T-helper 2 cell treated with Interferon-gamma antibody and Interleukin-4, amounts not matched to agents 100 ng/mL and 5 ng/mL, for 36 hours (primary cell): ENCODE data around the gene ERG28. TPM values are rescaled to one million over a fixed set of nuclear protein-coding genes. Genes with fewer than 3 reads are reported as not detected.

Source experiments
- intact Hi-C: fragments of 100-400 bp; cut with micrococcal nuclease; formaldehyde crosslinking; loops from one replicate; pipeline ENCODE4 v1.15.1; 2023
- total RNA-seq: library from RNA; stranded (reverse); gene quantifications from 2 replicates; pipeline ENCODE4 v1.2.3, GENCODE V29; 2022

The ERG28 gene
- total RNA-seq, 1 donor from 2014 or later, result 15.6 TPM

GRCh38 chr14:75660238-75660629, 442 bp downstream of the ERG28 start:
- intact Hi-C loops, result loop anchor here (2.0 to 5.0 kb wide), 5 partner anchors 137 to 947 kb away; partner anchors contain the start of genes AREL1, BATF, FCF1 and GPATCH2L

DNA sequence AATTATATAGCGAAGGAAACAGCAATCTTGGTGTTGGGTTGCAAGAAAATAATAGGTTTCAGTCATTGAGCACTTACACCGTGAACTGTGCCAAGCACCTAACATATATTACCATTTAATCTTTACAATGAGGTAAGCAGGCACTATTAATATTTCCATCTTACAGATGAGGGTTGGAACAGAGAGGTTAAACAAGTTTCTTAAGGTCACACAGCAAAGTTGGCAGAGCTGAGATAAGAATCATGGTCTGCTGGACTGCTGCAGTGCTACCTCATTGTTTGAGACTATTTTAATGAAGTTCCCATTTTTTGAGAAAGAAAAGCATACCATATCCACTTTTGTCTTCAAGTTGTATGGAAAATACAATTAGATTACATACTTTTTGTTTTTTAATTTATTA, 1.7 kb downstream of the ERG28 start:
- intact Hi-C loops, result no loop called here

- intact Hi-C loops, result no loop called here
Observed at GRCh38 chr14:75657331-75657730, 3.3 kb downstream of the ERG28 start.

DNA sequence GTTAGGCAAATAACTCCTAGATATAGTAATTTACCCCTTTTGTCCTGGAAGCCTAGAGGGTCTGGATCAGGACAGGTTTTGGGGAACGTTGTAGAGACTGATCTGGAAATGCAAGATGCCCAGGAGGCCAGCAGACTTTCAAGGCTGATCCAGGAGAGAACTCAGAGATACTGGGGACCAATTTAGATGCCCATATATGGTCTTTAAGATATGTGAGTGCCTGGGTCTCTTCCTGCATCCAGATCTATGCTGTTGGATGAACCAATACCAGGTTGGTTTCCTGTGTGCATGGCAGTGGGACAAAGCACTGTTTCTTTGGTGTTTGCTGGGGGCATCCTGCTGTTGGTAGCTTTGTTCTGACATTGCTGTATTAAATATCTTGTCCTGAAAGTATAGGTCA, 5.4 kb downstream of the ERG28 start:
- intact Hi-C loops, result no loop called here

- intact Hi-C loops, result loop anchor here (1.0 kb wide), 2 partner anchors 77 to 347 kb away; no protein-coding TSS in a partner anchor
Observed at GRCh38 chr14:75654127-75654732, 6.4 kb downstream of the ERG28 start.

GRCh38 chr14:75653563-75653962, 7.1 kb downstream of the ERG28 start:
- intact Hi-C loops, result no loop called here

- intact Hi-C loops, result no loop called here
Observed at GRCh38 chr14:75650253-75651058, 10.2 kb downstream of the ERG28 start.

DNA sequence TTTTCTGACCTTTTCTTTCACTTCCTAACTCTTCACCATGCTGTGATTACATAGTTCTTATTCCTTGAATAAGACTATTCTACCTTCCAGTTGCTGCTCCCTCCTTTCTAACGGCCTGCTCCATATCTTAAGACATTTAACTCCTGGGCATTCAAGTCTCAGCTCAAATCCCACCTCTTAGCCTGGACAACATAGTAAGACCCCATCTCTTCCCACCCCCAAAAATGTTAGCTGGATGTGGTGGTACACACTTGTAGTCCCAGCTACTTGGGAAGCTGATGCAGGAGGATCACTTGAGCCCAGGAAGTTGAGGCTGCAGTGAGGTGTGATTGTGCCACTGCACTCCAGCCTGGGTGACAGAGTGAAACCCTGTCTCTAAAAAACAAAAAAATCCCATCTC, 10.9 kb downstream of the ERG28 start:
- intact Hi-C loops, result no loop called here

- intact Hi-C loops, result no loop called here
Observed at GRCh38 chr14:75649337-75649736, 11.3 kb downstream of the ERG28 start.

- intact Hi-C loops, result no loop called here
Observed at GRCh38 chr14:75648066-75648838, 12.4 kb downstream of the ERG28 start.

DNA sequence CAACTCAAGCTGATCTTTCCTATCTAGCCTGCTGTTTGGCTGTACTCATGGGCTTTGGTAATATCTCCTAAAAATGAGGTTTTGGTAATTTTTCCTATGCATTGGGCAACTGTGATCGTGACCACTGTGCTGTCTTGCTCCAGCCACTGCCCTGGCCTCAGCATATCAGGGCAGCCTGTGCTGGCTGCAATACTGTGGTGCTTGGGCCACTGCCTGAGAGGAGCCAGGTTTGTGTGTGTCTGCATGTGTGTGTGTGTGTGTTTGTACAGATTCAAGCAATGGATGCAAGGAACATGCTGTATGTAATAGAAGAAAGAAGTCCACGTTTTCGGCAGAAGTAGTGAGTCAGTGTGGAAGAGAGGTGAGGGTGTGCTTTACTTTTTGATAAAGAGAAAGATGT, 13.0 kb downstream of the ERG28 start:
- intact Hi-C loops, result no loop called here

DNA sequence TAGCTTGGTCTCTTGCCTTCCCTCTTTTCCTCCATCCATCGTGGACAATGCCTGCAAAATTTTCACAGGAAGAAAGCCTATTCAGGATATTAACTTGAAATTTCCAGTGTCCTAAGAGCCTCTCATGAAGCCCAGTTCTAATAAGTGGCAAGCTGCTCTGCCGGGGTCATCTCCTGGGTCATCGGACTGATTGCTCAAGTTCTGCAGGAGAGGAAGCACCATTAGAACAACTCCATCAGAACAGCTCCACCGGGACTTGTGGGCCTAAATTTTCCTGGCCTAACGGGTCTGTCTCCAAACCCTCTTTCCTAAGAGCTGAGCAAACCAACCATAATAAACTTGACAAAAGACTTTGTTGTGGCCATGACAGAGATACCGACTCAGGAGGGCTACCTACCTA, 13.9 kb downstream of the ERG28 start:
- intact Hi-C loops, result no loop called here

GRCh38 chr14:75645056-75645455, 15.6 kb downstream of the ERG28 start:
- intact Hi-C loops, result no loop called here

DNA sequence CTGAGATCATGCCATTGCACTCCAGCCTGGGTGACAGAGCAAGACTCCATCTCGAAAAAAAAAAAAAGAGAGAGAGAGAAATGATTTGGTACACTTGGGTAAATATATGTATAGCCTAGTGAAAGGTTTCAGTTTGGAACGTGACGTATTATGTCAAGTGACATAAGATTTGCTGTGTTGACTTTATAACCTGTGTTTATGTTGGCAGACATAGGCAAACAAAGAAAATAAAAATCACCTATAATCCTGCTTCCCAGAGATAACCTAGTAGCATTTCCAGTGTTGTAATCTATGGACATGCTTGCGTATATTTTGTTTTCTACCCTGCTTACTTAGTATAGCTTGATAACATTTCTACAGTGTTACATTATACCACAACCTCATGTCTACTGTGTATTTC, 16.7 kb downstream of the ERG28 start:
- intact Hi-C loops, result no loop called here

- intact Hi-C loops, result no loop called here
Observed at GRCh38 chr14:75640876-75641275, 19.8 kb downstream of the ERG28 start.

- intact Hi-C loops, result no loop called here
Observed at GRCh38 chr14:75636100-75636692, 24.5 kb downstream of the ERG28 start.

GRCh38 chr14:75634848-75635247, 25.8 kb downstream of the ERG28 start:
- intact Hi-C loops, result no loop called here

DNA sequence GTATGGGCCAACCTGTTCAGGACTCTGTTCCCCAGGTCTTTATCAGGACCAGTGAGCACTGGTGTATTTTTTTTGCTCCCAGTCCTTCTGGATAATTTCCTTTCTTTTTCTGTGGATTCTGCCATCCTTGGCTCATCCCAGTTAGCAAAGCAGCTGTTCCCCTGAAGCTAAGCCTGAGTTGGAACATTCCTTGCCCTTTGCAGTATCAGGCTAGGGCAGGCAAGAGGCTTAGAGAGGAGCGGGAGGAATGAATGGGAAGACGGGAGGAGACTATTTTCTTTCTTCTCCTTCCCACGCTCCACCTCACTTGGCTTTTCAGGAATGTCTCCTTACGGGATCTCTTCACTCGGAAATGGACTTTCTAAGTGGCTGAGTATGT, 29.2 kb downstream of the ERG28 start:
- intact Hi-C loops, result no loop called here

- intact Hi-C loops, result no loop called here
Observed at GRCh38 chr14:75630695-75631452, 29.8 kb downstream of the ERG28 start.

GRCh38 chr14:75628816-75629215, 31.9 kb downstream of the ERG28 start:
- intact Hi-C loops, result no loop called here

DNA sequence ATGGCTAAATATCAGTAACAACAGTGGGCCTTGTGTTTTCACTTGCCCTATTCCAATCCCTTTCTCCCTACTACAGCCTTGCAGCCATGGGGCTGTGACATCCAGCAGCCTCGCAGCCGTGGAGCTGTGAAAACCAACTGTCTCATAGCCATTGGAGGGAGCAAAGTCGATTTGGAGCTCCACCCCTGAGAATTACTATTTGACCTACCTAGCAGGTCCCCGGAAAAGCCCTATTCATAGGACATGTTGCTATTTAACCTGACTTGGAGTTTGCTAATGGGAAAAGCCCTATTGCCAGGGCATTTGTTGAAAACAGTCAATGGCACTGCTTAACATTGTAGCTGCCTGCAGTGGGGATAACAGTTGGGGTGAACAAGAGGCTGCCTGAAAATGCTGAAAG, 33.3 kb downstream of the ERG28 start:
- intact Hi-C loops, result no loop called here
